HG02840 (cell line): ENCODE measurements around the gene SMYD3.

Experiments
- ATAC-seq: cut with Tn5 transposase; IDR thresholded peaks from one replicate; pipeline ENCODE4 v1.9.1; 2021; ENCODE audit warnings: mild to moderate bottlenecking, moderate library complexity, moderate number of reproducible peaks; ENCODE audit not compliant: unreplicated experiment, low FRiP score

Gene SMYD3

GRCh38 chr1:246291127-246291526 lies 216.0 kb downstream of the SMYD3 start:
- ATAC-seq = no peak

- ATAC-seq = no peak
Measured at GRCh38 chr1:246283771-246284410, 223.2 kb downstream of the SMYD3 start.

GRCh38 chr1:246281639-246282038 lies 225.4 kb downstream of the SMYD3 start:
- ATAC-seq = no peak

GRCh38 chr1:246281195-246281594 lies 225.9 kb downstream of the SMYD3 start:
- ATAC-seq = no peak

- no peak for ATAC-seq
Measured at GRCh38 chr1:246280551-246280950, 226.5 kb downstream of the SMYD3 start.

- ATAC-seq = no peak
Measured at GRCh38 chr1:246279402-246279801, 227.7 kb downstream of the SMYD3 start.

- ATAC-seq = no peak
Measured at GRCh38 chr1:246278371-246278770, 228.7 kb downstream of the SMYD3 start.

- ATAC-seq = no peak
Measured at GRCh38 chr1:246275036-246275435, 232.0 kb downstream of the SMYD3 start.

- ATAC-seq = no peak
Measured at GRCh38 chr1:246274186-246274585, 232.9 kb downstream of the SMYD3 start.

GRCh38 chr1:246271516-246271915 lies 235.6 kb downstream of the SMYD3 start:
- ATAC-seq = no peak

- peak; percentile 75 for ATAC-seq
Measured at GRCh38 chr1:246270236-246270635, 236.8 kb downstream of the SMYD3 start.

GRCh38 chr1:246269466-246269865 lies 237.6 kb downstream of the SMYD3 start:
- no peak for ATAC-seq

- no peak for ATAC-seq
Measured at GRCh38 chr1:246267896-246268295, 239.2 kb downstream of the SMYD3 start.

GRCh38 chr1:246267426-246267825 lies 239.7 kb downstream of the SMYD3 start:
- no peak for ATAC-seq

- ATAC-seq = no peak
Measured at GRCh38 chr1:246265481-246265880, 241.6 kb downstream of the SMYD3 start.

GRCh38 chr1:246262281-246262680 lies 244.8 kb downstream of the SMYD3 start:
- ATAC-seq = no peak

- no peak for ATAC-seq
Measured at GRCh38 chr1:246261639-246262038, 245.4 kb downstream of the SMYD3 start.

- no peak for ATAC-seq
Measured at GRCh38 chr1:246258250-246258649, 248.8 kb downstream of the SMYD3 start.

GRCh38 chr1:246255773-246256172 lies 251.3 kb downstream of the SMYD3 start:
- ATAC-seq = no peak

GRCh38 chr1:246254854-246255253 lies 252.2 kb downstream of the SMYD3 start:
- ATAC-seq = no peak

- no peak for ATAC-seq
Measured at GRCh38 chr1:246246430-246246829, 260.6 kb downstream of the SMYD3 start.

- ATAC-seq = no peak
Measured at GRCh38 chr1:246245541-246245940, 261.5 kb downstream of the SMYD3 start.

GRCh38 chr1:246232126-246232525 lies 275.0 kb downstream of the SMYD3 start:
- ATAC-seq = no peak
